Erythroblast (primary cell): ENCODE results near the gene CDH13.

Source experiments
- DNase-seq, 2 experiments: peaks; one replicate each; lab custom pipeline; 2025; lab: John Stamatoyannopoulos, UW
- GATA1 ChIP-seq: IDR thresholded peaks from 2 replicates; pipeline ENCODE4 v1.6.1; 2011; ENCODE audit warnings: low read depth, mild to moderate bottlenecking, control low read depth, low read length, moderate library complexity
- POLR2A ChIP-seq: IDR thresholded peaks from 2 replicates; pipeline ENCODE4 v1.6.1; 2011; ENCODE audit warnings: mild to moderate bottlenecking, low read length

CDH13 gene

DNA sequence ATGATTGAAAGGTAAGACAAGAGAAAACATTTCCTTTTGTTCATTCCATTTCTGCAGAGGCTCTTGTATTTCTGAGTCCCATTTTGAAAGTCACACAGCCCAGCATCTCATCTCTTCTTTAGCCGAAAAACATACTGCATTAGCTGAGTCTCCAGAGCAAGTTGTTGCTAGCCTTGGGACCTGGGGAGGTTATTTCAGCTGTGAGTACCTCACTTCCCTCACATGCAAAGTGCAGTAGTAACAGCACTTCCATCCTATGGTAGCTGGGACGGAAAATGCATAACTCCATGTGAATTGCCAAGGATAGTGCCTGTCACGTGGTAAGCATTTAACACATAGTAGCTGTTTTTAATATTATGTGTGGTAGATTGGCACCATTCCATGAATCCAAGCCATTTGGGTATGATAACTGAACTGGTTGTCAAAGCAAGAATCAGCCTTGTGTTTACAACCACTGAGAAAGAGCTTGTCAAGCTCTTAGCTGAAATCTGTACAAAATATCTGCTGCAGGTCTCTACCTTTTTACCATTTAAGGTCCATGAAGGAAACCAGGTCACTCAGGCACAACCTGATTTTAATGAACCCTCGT lies 345.7 kb downstream of the CDH13 start:
- no peak for DNase-seq
- TF ChIP-seq GATA1 (no peak), POLR2A (no peak)

DNA sequence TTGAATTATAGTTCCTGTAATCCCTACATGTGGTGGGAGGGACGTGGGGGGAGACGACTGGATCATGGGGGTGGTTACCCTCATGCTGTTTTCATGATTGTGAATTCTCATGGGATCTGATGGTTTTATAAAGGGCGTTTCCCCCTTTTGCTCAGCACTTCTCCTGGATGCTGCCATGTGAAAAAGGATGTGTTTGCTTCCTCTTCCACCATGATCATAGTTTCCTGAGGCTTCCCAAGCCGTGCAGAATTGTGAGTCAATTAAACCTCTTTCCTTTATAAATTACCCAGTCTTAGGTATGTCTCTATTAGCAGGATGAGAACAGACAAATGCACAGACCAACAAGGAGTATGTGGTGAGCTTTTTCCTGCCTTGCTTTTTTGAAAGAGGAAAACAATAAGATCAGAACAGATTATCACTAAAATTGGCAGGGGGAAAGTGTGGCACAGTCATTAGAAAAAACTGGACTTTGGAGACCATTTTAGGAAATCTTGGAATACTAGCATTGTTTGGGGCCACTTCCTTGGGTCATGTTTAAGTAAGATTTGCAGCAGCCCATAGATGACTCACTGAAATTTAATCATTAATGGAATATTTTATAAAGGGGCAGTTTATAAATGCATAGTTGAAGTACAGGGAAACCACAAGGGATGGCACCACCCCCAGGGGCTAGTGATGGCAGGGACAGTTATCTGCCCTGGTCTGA lies 352.8 kb downstream of the CDH13 start:
- TF ChIP-seq POLR2A (no peak), GATA1 (no peak)
- DNase-seq: no peak

DNA sequence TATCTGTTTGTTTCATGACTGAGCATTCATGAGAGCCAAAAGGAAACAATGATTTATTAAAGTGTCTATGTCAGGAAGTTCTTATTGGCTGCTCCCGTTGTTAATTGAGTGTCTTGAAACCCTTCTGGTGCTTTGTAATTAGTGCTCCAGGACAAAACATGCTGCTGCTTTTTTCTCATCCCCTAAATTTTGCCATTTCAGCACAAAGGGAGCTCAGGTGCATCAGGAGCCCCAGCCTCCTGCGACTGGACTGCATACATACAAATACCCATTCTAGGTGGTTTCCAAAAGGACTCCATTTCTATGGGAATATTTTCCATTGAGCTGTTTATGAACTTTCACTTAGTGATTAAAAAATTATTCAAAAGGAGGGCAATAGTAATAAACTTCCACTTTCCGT lies 354.0 kb downstream of the CDH13 start:
- TF ChIP-seq GATA1 (no peak), POLR2A (no peak)
- DNase-seq: no peak

DNA sequence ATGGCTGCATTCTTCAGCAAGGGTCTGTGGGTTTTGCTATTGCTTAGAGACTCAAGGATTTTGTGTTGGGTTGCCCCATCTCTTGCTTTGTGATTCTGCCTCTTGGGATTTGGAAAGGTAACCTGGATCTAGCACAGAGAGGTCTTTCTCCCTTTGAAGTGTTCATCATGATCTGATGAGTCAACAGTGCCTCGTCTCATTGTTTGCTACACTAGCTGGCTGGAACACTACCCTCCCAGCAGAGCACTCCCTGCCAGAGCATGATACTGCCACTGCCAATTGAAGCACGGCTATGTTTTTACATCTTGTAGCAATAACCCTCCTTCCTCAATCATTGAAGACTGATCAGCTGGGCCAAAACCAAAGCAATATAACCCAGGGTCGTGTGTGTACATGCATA lies 361.0 kb downstream of the CDH13 start:
- DNase-seq: no peak
- TF ChIP-seq GATA1 (no peak), POLR2A (no peak)

DNA sequence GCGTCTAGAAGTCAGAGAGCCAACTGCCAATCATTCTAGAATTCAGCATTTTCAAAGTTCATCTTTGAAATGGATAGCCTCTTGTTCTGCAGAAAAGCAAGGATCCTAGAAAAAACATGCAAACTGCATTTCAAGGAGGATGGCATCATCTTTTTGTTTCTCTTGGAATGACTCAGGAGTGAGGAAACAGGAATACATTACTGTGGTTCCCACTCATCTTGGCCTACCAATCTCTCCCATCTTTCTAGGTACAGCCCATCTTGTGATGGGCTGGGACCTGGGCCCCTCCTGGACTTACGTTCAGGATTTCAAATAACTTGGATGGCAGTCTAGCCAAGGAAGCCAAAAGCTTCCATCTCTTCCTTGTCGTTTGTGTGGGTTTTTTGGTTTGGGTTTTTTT lies 363.4 kb downstream of the CDH13 start:
- no peak for DNase-seq
- TF ChIP-seq GATA1: no peak
- no peak for TF ChIP-seq POLR2A

DNA sequence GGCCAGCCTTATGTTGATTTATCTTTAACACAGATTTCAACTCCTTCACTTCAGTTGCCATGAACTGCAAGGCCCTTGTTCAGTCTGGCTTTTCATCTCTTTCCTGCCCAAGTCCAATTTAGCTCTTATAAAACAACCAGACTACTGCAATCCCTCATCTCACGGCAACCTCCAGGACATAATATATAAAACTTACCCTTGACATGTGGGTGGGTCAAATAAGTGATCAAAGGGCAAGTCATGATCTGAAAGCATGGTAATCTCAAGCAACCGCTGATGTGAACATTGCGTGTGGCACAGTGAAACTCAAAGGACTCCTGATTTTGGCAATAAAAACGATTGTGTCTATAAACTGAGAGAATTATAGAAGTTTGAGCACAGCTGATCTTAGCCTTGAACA lies 364.6 kb downstream of the CDH13 start:
- no peak for DNase-seq
- no peak for TF ChIP-seq GATA1
- no peak for TF ChIP-seq POLR2A

DNA sequence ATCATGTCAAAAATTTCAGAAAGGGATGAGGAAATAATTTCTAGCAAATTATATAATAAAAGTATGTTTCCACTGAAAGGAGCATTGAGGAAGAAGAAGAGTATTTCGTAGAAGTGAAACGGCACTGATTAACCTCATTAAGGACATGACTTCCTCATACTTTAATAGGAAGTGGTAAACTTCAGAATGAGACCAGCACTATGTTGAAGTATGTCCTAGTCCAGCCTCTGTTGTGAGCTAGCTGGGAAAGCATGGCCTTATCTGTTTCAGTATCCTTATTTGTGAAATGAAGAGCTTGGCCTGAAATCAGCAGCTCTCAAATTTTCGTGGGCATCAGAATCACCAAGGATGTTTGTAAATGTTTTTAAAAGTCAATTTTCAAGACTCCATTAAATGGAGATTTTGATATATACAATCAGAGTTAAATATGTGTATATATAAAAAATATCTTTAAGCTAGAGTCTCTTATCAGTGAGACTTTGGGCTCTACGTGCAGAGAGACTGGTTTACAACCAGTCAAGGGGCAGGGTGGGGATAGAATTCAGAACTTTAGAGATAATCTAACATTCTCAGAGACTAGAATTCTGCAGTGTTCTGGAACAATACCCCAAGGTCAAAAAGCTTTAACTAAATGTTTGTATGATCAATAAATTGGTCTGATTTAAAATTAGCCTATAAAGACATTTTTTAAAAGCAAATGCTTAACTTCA lies 365.4 kb downstream of the CDH13 start:
- no peak for TF ChIP-seq GATA1
- no peak for TF ChIP-seq POLR2A
- DNase-seq: no peak

DNA sequence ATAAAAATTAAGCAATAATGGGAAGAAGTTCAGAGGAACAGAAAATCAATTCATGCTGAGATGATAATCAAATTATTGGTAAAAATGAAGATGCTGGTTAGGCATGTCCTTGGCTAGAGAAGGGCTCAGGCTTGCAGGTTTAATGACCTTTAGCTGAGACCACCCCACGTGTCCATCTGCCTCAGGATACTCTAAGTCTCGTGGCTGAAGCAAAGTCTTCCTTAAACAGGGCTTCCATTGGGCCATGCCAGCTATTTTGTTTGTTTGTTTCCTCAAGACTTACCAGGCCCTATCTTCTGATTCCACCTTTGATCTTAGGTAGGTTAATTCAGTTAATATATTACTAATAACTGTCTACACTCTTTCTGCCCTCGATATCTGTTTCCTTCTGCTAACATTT lies 366.0 kb downstream of the CDH13 start:
- TF ChIP-seq GATA1 (no peak), POLR2A (no peak)
- no peak for DNase-seq

DNA sequence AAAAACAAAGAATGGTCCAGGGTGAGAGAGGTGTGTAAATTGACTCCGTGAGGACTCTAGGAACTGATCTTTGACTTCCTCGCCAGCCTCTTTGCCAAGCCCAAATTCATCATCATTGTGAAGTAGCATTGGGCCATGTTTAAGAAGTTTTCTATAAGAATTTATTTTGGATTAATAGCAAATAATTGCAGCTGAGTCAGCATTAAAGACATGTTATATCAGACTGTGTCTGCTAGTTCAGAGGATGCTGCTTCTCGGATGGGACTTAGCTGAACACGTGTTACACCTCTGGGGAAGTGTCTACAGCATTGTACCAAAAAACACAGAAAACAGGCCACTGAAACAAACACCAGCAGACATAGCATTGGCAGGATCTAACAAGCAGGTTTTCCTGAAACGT lies 366.6 kb downstream of the CDH13 start:
- no peak for DNase-seq
- no peak for TF ChIP-seq GATA1
- no peak for TF ChIP-seq POLR2A

DNA sequence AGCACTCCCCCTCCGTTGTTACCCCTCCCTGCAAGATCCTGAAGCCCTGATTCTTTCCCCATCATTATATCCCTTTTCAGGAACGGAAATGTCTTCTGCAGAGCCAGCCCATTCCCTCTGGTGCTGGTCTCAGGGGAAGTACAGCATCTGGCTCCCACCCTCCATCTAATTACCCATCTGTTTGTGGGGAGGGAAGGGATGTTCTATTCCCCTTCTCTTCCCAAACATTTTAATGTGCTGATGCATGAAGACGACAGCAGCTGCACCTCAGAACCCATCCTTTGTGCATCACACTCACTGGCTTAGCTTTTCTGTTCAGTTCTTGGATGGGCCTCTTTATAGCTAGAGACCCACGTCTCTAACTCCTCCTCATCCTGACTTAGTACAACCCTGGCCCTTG lies 367.2 kb downstream of the CDH13 start:
- DNase-seq: no peak
- TF ChIP-seq POLR2A (no peak), GATA1 (no peak)

DNA sequence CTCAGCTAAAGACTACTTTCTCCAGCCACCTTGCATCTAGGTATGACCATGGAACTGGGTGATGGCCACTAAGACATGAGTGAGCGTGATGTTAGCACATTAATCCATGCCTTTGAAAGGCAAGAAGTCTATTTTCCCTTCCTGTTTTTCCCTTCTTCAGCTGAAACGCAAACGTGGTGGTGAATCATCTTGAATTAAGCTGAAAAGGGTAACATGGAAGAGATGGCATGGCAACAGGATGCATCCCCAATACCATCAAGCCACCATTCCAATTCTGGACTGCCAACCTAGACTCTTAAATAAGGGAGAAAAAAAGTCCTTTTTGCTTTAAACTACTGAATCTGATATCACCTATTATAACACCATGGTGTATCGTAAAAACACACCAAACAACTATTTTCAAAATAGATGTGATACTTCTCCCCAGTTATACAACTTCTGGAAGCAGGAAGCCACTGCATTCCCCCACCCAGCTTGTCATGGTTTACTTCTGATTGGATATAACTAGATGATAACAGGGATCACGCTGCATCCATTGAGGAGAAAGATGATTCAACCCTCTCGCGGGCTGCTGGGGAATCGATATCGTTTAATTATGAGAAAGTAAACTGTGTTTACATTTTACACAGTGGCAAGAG lies 368.6 kb downstream of the CDH13 start:
- no peak for DNase-seq
- no peak for TF ChIP-seq POLR2A
- TF ChIP-seq GATA1: no peak

DNA sequence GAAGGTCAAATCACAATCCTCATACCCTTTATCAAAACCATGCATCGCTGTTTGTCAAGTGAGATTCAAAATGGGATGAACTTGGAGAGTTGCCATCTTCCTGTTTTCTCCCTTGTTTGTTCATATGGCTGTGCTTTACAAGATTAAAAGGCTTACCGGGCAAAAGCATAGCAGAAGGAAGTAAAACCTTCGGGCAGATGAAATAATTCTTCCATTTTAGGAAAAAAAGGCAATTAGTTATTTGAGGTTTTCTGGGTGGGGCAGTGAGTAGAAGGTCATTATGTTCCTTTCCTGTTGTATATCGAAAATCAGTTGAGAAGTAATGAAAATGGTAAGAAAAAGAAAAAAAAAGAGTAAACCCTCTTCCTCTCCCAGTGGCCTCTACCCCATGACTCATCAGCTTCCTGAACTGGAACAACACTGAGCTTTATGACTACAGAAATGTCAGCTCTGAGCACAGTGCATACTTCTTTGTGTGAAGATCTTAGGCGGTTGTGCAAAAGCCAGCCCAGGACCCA lies 369.2 kb downstream of the CDH13 start:
- TF ChIP-seq GATA1 (no peak), POLR2A (no peak)

DNA sequence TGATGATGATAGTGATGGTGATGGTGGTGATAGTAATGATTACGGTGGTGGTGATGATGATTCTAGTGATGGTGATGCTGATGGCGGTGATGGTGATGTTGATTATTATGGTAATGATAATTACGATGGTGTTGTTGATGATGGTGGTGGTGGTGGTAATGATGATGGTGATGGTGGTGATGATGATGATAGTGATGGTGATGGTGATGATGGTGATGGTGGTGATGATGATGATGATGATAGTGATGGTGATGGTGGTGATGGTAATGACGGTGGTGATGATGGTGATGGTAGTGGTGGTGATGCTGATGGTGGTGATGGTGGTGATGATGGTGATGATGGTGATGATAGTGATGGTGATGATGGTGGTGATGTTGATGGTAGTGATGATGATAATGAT lies 370.0 kb downstream of the CDH13 start:
- no peak for DNase-seq

More for the DNA sequence above, 369.2 kb downstream of the CDH13 start:
- DNase-seq: no peak

DNA sequence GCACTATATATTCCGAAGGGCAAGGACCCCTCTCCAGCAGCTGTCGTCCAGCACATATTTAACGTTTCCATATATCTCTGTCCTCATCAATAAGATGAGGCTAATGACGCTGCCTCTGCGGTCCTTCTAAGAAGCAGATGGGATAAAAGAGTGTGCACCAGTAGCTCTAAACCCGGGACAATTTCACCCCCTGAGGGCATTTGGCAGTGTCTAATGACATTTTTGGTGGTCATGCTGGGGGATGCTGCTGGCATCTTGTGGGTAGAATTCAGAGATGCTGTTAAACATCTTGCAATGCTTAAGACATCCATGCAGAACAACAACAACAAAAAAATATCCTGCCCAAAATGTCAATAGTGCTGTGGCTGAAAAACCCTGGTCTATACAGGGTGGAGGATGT lies 372.9 kb downstream of the CDH13 start:
- DNase-seq: no peak

More for the DNA sequence above, 370.0 kb downstream of the CDH13 start:
- no peak for TF ChIP-seq GATA1
- no peak for TF ChIP-seq POLR2A

More for the DNA sequence above, 372.9 kb downstream of the CDH13 start:
- TF ChIP-seq POLR2A (no peak), GATA1 (no peak)
